ENCODE data around the gene GRHL3.

GRHL3 gene

GRCh38 chr1:24318615-24319311 is 394 bp upstream of the GRHL3 start:
- DNase-seq: no peak

- no peak for DNase-seq
Observed at GRCh38 chr1:24319962-24320361, 805 bp downstream of the GRHL3 start.

- no peak for DNase-seq
Observed at GRCh38 chr1:24321126-24321525, 2.0 kb downstream of the GRHL3 start.

GRCh38 chr1:24321697-24322469 is 2.7 kb downstream of the GRHL3 start:
- DNase-seq: no peak

- DNase-seq: no peak
Observed at GRCh38 chr1:24322470-24323177, 3.5 kb downstream of the GRHL3 start.

GRCh38 chr1:24323281-24323680 is 4.1 kb downstream of the GRHL3 start:
- no peak for DNase-seq

GRCh38 chr1:24324903-24325302 is 5.7 kb downstream of the GRHL3 start:
- no peak for DNase-seq

- DNase-seq: no peak
Observed at GRCh38 chr1:24325587-24326449, 6.7 kb downstream of the GRHL3 start.

GRCh38 chr1:24327486-24327885 is 8.3 kb downstream of the GRHL3 start:
- no peak for DNase-seq

- DNase-seq: no peak
Observed at GRCh38 chr1:24327891-24328290, 8.7 kb downstream of the GRHL3 start.

- DNase-seq: no peak
Observed at GRCh38 chr1:24329331-24329730, 10.2 kb downstream of the GRHL3 start.

GRCh38 chr1:24329797-24330543 is 10.8 kb downstream of the GRHL3 start:
- no peak for DNase-seq

- DNase-seq: no peak
Observed at GRCh38 chr1:24331961-24332673, 13.0 kb downstream of the GRHL3 start.

GRCh38 chr1:24336075-24336474 is 16.9 kb downstream of the GRHL3 start:
- no peak for DNase-seq

- no peak for DNase-seq
Observed at GRCh38 chr1:24337455-24337854, 18.3 kb downstream of the GRHL3 start.

GRCh38 chr1:24338447-24338846 is 19.3 kb downstream of the GRHL3 start:
- no peak for DNase-seq

GRCh38 chr1:24339996-24340395 is 20.8 kb downstream of the GRHL3 start:
- DNase-seq: no peak

GRCh38 chr1:24340770-24341169 is 21.6 kb downstream of the GRHL3 start:
- DNase-seq: no peak

- no peak for DNase-seq
Observed at GRCh38 chr1:24341260-24341659, 22.1 kb downstream of the GRHL3 start.

- DNase-seq: no peak
Observed at GRCh38 chr1:24343412-24344089, 24.4 kb downstream of the GRHL3 start.
